Panc1 (cell line): Measurements from ENCODE around the gene NCAPH2. TPM values are rescaled to one million over a fixed set of nuclear protein-coding genes. Genes with fewer than 3 reads are reported as not detected.

Source experiments
- ATAC-seq: fragments of 200-7000 bp; cut with Tn5 transposase; 2 replicates; pipeline ENCODE4 v1.9.1; 2020; ENCODE audit warnings: mild to moderate bottlenecking, moderate library complexity
- BruUV-seq: library from RNA; stranded (reverse); fragments of 400-500 nt; replicated peaks from 2 replicates; lab custom pipeline; 2021; lab: Mats Ljungman, UMichigan
- CTCF ChIA-PET: fragments of 300-600 bp; sonication (Branson Sonifier 250); formaldehyde crosslinking; loops from one replicate; lab custom pipeline; 2022; ENCODE audit warnings: antibody characterized with exemption; lab: Charles Lee
- POLR2A ChIA-PET: fragments of 300-600 bp; sonication (Branson Sonifier 250); formaldehyde crosslinking; loops from one replicate; lab custom pipeline; 2022; ENCODE audit warnings: antibody characterized with exemption; lab: Charles Lee
- DNase-seq: peaks from one replicate; pipeline ENCODE4 v3.0.0-alpha.2; 2010; ENCODE audit warnings: low read depth, low spot score
- H3K27ac ChIP-seq: 2 replicates; pipeline ENCODE4 v1.5.1; 2011; ENCODE audit warnings: mild to moderate bottlenecking, low read length, inconsistent platforms
- H3K27me3 ChIP-seq: fragments of 200-500 bp; sonication (Bioruptor generic); 2 replicates; pipeline ENCODE4 v1.6.0; 2014; ENCODE audit warnings: low read length, inconsistent platforms; ENCODE audit not compliant: control insufficient read depth, insufficient read depth
- H3K36me3 ChIP-seq: fragments of 200-500 bp; sonication (Bioruptor generic); 2 replicates; pipeline ENCODE4 v1.5.1; 2014; ENCODE audit warnings: inconsistent platforms, mild to moderate bottlenecking, low read length, moderate library complexity; ENCODE audit not compliant: control insufficient read depth, insufficient read depth
- H3K4me1 ChIP-seq: 2 replicates; pipeline ENCODE4 v1.5.1; 2011; ENCODE audit warnings: inconsistent platforms, mild to moderate bottlenecking, low read length, moderate library complexity; ENCODE audit not compliant: control insufficient read depth, insufficient read depth
- H3K4me3 ChIP-seq, 2 experiments: 2 replicates each; pipeline ENCODE4 v1.5.1; 2011 to 2012; ENCODE audit warnings: low read depth in 2 of 2, low read length in 2 of 2, mild to moderate bottlenecking in 2 of 2, inconsistent platforms in 1 of 2, moderate library complexity in 1 of 2
- H3K9me3 ChIP-seq: fragments of 200-500 bp; sonication (Bioruptor generic); 2 replicates; pipeline ENCODE4 v1.5.1; 2014; ENCODE audit warnings: low read depth, mild to moderate bottlenecking, inconsistent platforms, low read length, moderate library complexity; ENCODE audit not compliant: control insufficient read depth, insufficient read depth
- CTCF ChIP-seq: fragments of 450-650 bp; IDR thresholded peaks from 2 replicates; pipeline ENCODE4 v1.5.1; 2017; ENCODE audit warnings: mild to moderate bottlenecking
- POLR2AphosphoS5 ChIP-seq: IDR thresholded peaks from 2 replicates; pipeline ENCODE4 v1.6.1; 2012; ENCODE audit warnings: mild to moderate bottlenecking, low read depth, low read length, moderate library complexity
- REST ChIP-seq, 2 experiments: IDR thresholded peaks; 2 replicates each; pipeline ENCODE4 v1.6.1; 2011 to 2012; ENCODE audit warnings: low read depth in 2 of 2, control low read depth in 1 of 2, low read length in 1 of 2, mild to moderate bottlenecking in 1 of 2, moderate library complexity in 1 of 2; ENCODE audit not compliant: insufficient read depth in 1 of 2
- SIN3A ChIP-seq: IDR thresholded peaks from 2 replicates; pipeline ENCODE4 v1.6.1; 2012; ENCODE audit warnings: low read depth, mild to moderate bottlenecking, low read length, moderate library complexity, borderline replicate concordance; ENCODE audit not compliant: insufficient read depth
- TCF7L2 ChIP-seq: IDR thresholded peaks from 2 replicates; pipeline ENCODE4 v1.6.1; 2011; ENCODE audit warnings: mild to moderate bottlenecking, low read depth, low read length, inconsistent platforms
- in situ Hi-C: cut with HindIII; loops from 2 replicates; pipeline ENCODE4 v1.10.0; 2016; ENCODE audit warnings: low sequenced_read_pairs, low pct_unique_long_range_greater_than_20kb
- intact Hi-C: fragments of 100-400 bp; cut with micrococcal nuclease; formaldehyde crosslinking; loops from one replicate; pipeline ENCODE4 v1.10.0; 2022; ENCODE audit not compliant: unreplicated experiment
- total RNA-seq: library from RNA; stranded (reverse); gene quantifications from one replicate; pipeline ENCODE4 v1.2.1, GENCODE V29; 2021; ENCODE audit not compliant: unreplicated experiment

The NCAPH2 gene
- total RNA-seq, 1 experiment from 2014 or later = 55.6 TPM

GRCh38 chr22:50506611-50507420 lies 1.2 kb upstream of the NCAPH2 start:
- no peaks in the 10 kb centered on the region for H3K9me3 ChIP-seq
- ChIA-PET POLR2A (no interaction called here), CTCF (no interaction called here)
- peaks cover 5% of the 10 kb centered on the region for H3K4me1 ChIP-seq
- no peaks in the 10 kb centered on the region for H3K27me3 ChIP-seq
- ATAC-seq = peak; percentile 31; the same call in 1 of the 2 replicates
- H3K4me3 ChIP-seq = peak overlapping the region; percentile 85 to 91
- TF ChIP-seq CTCF (no peak), SIN3A (no peak), POLR2AphosphoS5 (no peak), TCF7L2 (no peak), REST (IDR thresholded peaks at IDR 0.05; ENCODE audit: insufficient read depth in 1 of 2, low read depth in 2 of 2, low read length in 1 of 2) (no peak)
- BruUV-seq = TSS peak; percentile 85
- H3K27ac ChIP-seq = peak overlapping the region; percentile 87
- intact Hi-C loops (no loop called here), in situ Hi-C loops (no loop called here)
- H3K36me3 ChIP-seq = peaks cover 4% of the 10 kb centered on the region
- DNase-seq = no peak

GRCh38 chr22:50507421-50507990 lies 518 bp upstream of the NCAPH2 start, which contains the start of gene LMF2:
LMF2 (minus strand) TSS chr22:50507702; CDS start chr22:50507675, 27 bp downstream.
- ATAC-seq = peak; percentile 85
- Histone ChIP-seq H3K36me3 (peaks cover 4% of the 10 kb centered on the region), H3K27me3 (no peaks in the 10 kb centered on the region), H3K4me3 (peak within 1 kb of the TSS; percentile 85 to 91), H3K9me3 (no peaks in the 10 kb centered on the region), H3K27ac (peak within 1 kb of the TSS; percentile 87), H3K4me1 (peaks cover 5% of the 10 kb centered on the region)
- in situ Hi-C loops (no loop called here), intact Hi-C loops (no loop called here)
- no TSS peak for BruUV-seq
- ChIA-PET POLR2A (interaction anchor here (0.6 to 0.7 kb wide), 3 partner anchors 15 to 33 kb away, joined by 3 to 6 read pairs (median 3); no protein-coding TSS in a partner anchor), CTCF (interaction anchor here (0.6 to 1.4 kb wide), 3 partner anchors 18 to 265 kb away, joined by 4 to 10 read pairs (median 6); partner anchors contain the start of gene SCO2)
- no peak for DNase-seq
- peak; percentile 60; the same call in 1 of the 2 replicates for TF ChIP-seq SIN3A
- no peak for TF ChIP-seq TCF7L2
